IMR-90 (cell line): Measurements from ENCODE around the gene SELENOO. TPM values are rescaled to one million over a fixed set of nuclear protein-coding genes. Genes with fewer than 3 reads are reported as not detected.

ENCODE experiments used
- ATAC-seq: fragments of 200-7000 bp; cut with Tn5 transposase; 2 replicates; pipeline ENCODE4 v1.9.1; 2020; ENCODE audit warnings: low read depth, mild to moderate bottlenecking, moderate library complexity
- BruUV-seq: library from RNA; stranded (reverse); fragments of 400-500 nt; replicated peaks from 2 replicates; lab custom pipeline; 2021; lab: Mats Ljungman, UMichigan
- CTCF ChIA-PET: fragments of 300-600 bp; formaldehyde crosslinking; extraction: SDS; loops from one replicate; lab custom pipeline; 2021; ENCODE audit warnings: antibody characterized with exemption; lab: Yijun Ruan, JAX
- POLR2A ChIA-PET: fragments of 300-600 bp; sonication (Branson Sonifier 250); formaldehyde crosslinking; loops from one replicate; lab custom pipeline; 2022; ENCODE audit warnings: antibody characterized with exemption; ENCODE audit not compliant: unreplicated experiment; lab: Charles Lee
- DNase-seq: peaks from one replicate; pipeline ENCODE4 v3.0.0; 2013
- H2AFZ ChIP-seq: replicated peaks from 2 replicates; pipeline ENCODE3; 2013; ENCODE audit warnings: low read length, mild to moderate bottlenecking; ENCODE audit not compliant: poor library complexity
- H2AK5ac ChIP-seq: 2 replicates; pipeline ENCODE4 v1.6.1; 2013; ENCODE audit warnings: low read depth, low read length, inconsistent platforms
- H2AK9ac ChIP-seq: replicated peaks from 2 replicates; pipeline ENCODE3; 2013; ENCODE audit warnings: mild to moderate bottlenecking, low read depth, low read length, moderate library complexity; ENCODE audit not compliant: poor library complexity
- H2BK120ac ChIP-seq: 2 replicates; pipeline ENCODE4 v1.6.1; 2013; ENCODE audit warnings: low read depth, low read length, inconsistent platforms
- H2BK15ac ChIP-seq: 3 replicates; pipeline ENCODE4 v1.6.1; 2013; ENCODE audit warnings: low read depth, low read length, inconsistent platforms
- H2BK20ac ChIP-seq: 2 replicates; pipeline ENCODE4 v1.6.1; 2013; ENCODE audit warnings: low read depth, mild to moderate bottlenecking, inconsistent platforms, low read length, moderate library complexity
- H2BK5ac ChIP-seq: 2 replicates; pipeline ENCODE4 v1.6.1; 2013; ENCODE audit warnings: mild to moderate bottlenecking, low read depth, low read length, inconsistent platforms; ENCODE audit not compliant: poor library complexity, severe bottlenecking
- H3K14ac ChIP-seq: replicated peaks from 2 replicates; pipeline ENCODE4 v1.6.1; 2013; ENCODE audit warnings: low read depth, low read length, inconsistent platforms
- H3K18ac ChIP-seq: 2 replicates; pipeline ENCODE4 v1.6.1; 2013; ENCODE audit warnings: low read depth, low read length, control low read depth
- H3K23ac ChIP-seq: 2 replicates; pipeline ENCODE4 v1.6.1; 2013; ENCODE audit warnings: low read depth, low read length, inconsistent platforms
- H3K27ac ChIP-seq: 2 replicates; pipeline ENCODE4 v1.5.1; 2013; ENCODE audit warnings: mild to moderate bottlenecking, control low read depth, low read length; ENCODE audit not compliant: insufficient read depth
- H3K27me3 ChIP-seq: 2 replicates; pipeline ENCODE4 v1.6.1; 2013; ENCODE audit warnings: low read length; ENCODE audit not compliant: control insufficient read depth, insufficient read depth
- H3K36me3 ChIP-seq: 2 replicates; pipeline ENCODE4 v1.6.1; 2013; ENCODE audit warnings: low read length, mixed read lengths; ENCODE audit not compliant: control insufficient read depth, insufficient read depth
- H3K4ac ChIP-seq: 2 replicates; pipeline ENCODE4 v1.6.1; 2013; ENCODE audit warnings: low read depth, low read length, inconsistent platforms
- H3K4me1 ChIP-seq: 2 replicates; pipeline ENCODE4 v1.6.1; 2013; ENCODE audit warnings: low read length, mixed read lengths; ENCODE audit not compliant: control insufficient read depth, insufficient read depth
- H3K4me2 ChIP-seq: 2 replicates; pipeline ENCODE4 v1.6.1; 2013; ENCODE audit warnings: low read depth, mild to moderate bottlenecking, control low read depth, low read length, moderate library complexity
- H3K4me3 ChIP-seq: 2 replicates; pipeline ENCODE4 v1.5.1; 2013; ENCODE audit warnings: low read depth, mild to moderate bottlenecking, control low read depth, low read length, moderate library complexity; ENCODE audit not compliant: insufficient read depth
- H3K56ac ChIP-seq: 2 replicates; pipeline ENCODE4 v1.6.1; 2013; ENCODE audit warnings: low read length, inconsistent platforms; ENCODE audit not compliant: insufficient read depth; ENCODE audit errors: extremely low read depth
- H3K79me1 ChIP-seq, 2 experiments: 2 replicates each; pipeline ENCODE4 v1.6.1; 2013; ENCODE audit warnings: low read length in 2 of 2, inconsistent platforms in 1 of 2, low read depth in 1 of 2
- H3K9ac ChIP-seq: 2 replicates; pipeline ENCODE4 v1.6.1; 2013; ENCODE audit warnings: low read depth, low read length, control low read depth
- H3K9me1 ChIP-seq: 2 replicates; pipeline ENCODE4 v1.6.1; 2013; ENCODE audit warnings: low read length, inconsistent platforms; ENCODE audit not compliant: insufficient read depth
- H3K9me3 ChIP-seq: 2 replicates; pipeline ENCODE4 v1.6.1; 2013; ENCODE audit warnings: low read length; ENCODE audit not compliant: control insufficient read depth, insufficient read depth
- H4K20me1 ChIP-seq: 2 replicates; pipeline ENCODE4 v1.6.1; 2013; ENCODE audit warnings: low read length, inconsistent platforms; ENCODE audit not compliant: insufficient read depth
- H4K5ac ChIP-seq: 2 replicates; pipeline ENCODE4 v1.6.1; 2013; ENCODE audit warnings: mild to moderate bottlenecking, low read depth, low read length, control low read depth
- H4K8ac ChIP-seq, 2 experiments: 2 replicates each; pipeline ENCODE4 v1.6.1; 2013; ENCODE audit warnings: low read depth in 2 of 2, low read length in 2 of 2, control low read depth in 1 of 2, inconsistent platforms in 1 of 2
- H4K91ac ChIP-seq: 2 replicates; pipeline ENCODE4 v1.6.1; 2013; ENCODE audit warnings: low read depth, low read length, inconsistent platforms; ENCODE audit not compliant: insufficient read depth
- CEBPB ChIP-seq: IDR thresholded peaks from 2 replicates; pipeline ENCODE4 v1.6.1; 2012; ENCODE audit warnings: low read depth, low read length, improper control_type of control experiment
- CHD1 ChIP-seq: IDR thresholded peaks from 2 replicates; pipeline ENCODE4 v1.6.1; 2012; ENCODE audit warnings: low read depth, low read length, improper control_type of control experiment
- ELK1 ChIP-seq: fragments of 150-350 bp; IDR thresholded peaks from 2 replicates; pipeline ENCODE4 v1.6.1; 2016; ENCODE audit warnings: low read depth, mild to moderate bottlenecking, low read length, moderate library complexity, borderline replicate concordance
- FOS ChIP-seq: fragments of 150-350 bp; IDR thresholded peaks from 2 replicates; pipeline ENCODE4 v1.6.1; 2016; ENCODE audit warnings: low read depth, low read length
- NFE2L2 ChIP-seq: fragments of 150-350 bp; IDR thresholded peaks from 2 replicates; pipeline ENCODE4 v1.6.1; 2016; ENCODE audit warnings: low read depth, mild to moderate bottlenecking, low read length
- RAD21 ChIP-seq: IDR thresholded peaks from 2 replicates; pipeline ENCODE4 v1.6.1; 2012; ENCODE audit warnings: low read length, improper control_type of control experiment
- SMC3 ChIP-seq: fragments of 150-350 bp; IDR thresholded peaks from 2 replicates; pipeline ENCODE4 v1.6.1; 2016; ENCODE audit warnings: low read depth, mild to moderate bottlenecking, antibody characterized with exemption, low read length, moderate library complexity
- USF2 ChIP-seq: fragments of 150-350 bp; IDR thresholded peaks from 2 replicates; pipeline ENCODE4 v1.6.1; 2017; ENCODE audit warnings: mild to moderate bottlenecking, antibody characterized with exemption, low read length, low read depth
- WGBS, 2 experiments: methylation state at CpG; one replicate each; pipeline versions ENCODE4 v1.1.5 to v1.1.7; 2013; ENCODE audit warnings: missing lambda C conversion rate in 2 of 2; ENCODE audit not compliant: insufficient read length in 1 of 2; ENCODE audit errors: extremely low coverage in 2 of 2; 5-methylcytosine and 5-hydroxymethylcytosine counted together
- dilution Hi-C: fragments of 300-500 bp; cut with HindIII; formaldehyde crosslinking; loops from one replicate; pipeline ENCODE4 v1.14.3; 2018; ENCODE audit warnings: low sequenced_read_pairs; ENCODE audit not compliant: unreplicated experiment
- in situ Hi-C: fragments of 300-500 bp; cut with MboI; formaldehyde crosslinking; loops from 3 replicates; pipeline ENCODE4 v1.14.3; 2019; ENCODE audit warnings: low sequenced_read_pairs, inconsistent platforms, mixed read lengths
- intact Hi-C: fragments of 100-400 bp; cut with micrococcal nuclease; formaldehyde crosslinking; loops from 2 replicates; pipeline ENCODE4 v1.10.0; 2022
- polyA plus RNA-seq, 3 experiments: library from polyadenylated mRNA; depleted of rRNA; stranded (reverse); fragments of >200 nt; gene quantifications; 2 replicates each; pipeline ENCODE4 v1.2.3, GENCODE V29; 2012; ENCODE audit warnings: low replicate concordance in 1 of 3
- total RNA-seq: library from RNA; depleted of rRNA; stranded (reverse); fragments of >200 nt; gene quantifications from 2 replicates; pipeline ENCODE4 v1.2.3, GENCODE V29; 2012

SELENOO gene
- total and polyA plus RNA-seq, 2 of the 4 experiments (the other 2 are of a cell fraction): 10.4 to 21.4 TPM

- Histone ChIP-seq H4K91ac (no peak overlapping the region), H3K27me3 (no peaks in the 10 kb centered on the region), H2AK5ac (no peak overlapping the region), H3K18ac (no peak overlapping the region), H3K9me3 (no peaks in the 10 kb centered on the region), H2BK15ac (no peak overlapping the region), H3K56ac (no peak overlapping the region), H2BK20ac (no peak overlapping the region), H3K9ac (no peak overlapping the region), H3K4me2 (no peak overlapping the region), H2BK5ac (no peak overlapping the region), H3K79me1 (peaks cover 29 to 73% of the 10 kb centered on the region in 2 experiments), H3K14ac (no peak overlapping the region), H3K36me3 (peaks cover 39% of the 10 kb centered on the region), H2AK9ac (no peak overlapping the region), H4K5ac (no peak overlapping the region), H3K27ac (no peak overlapping the region), H4K20me1 (peaks cover 38% of the 10 kb centered on the region), H2AFZ (no peak overlapping the region), H3K4me1 (no peaks in the 10 kb centered on the region), H2BK120ac (no peak overlapping the region), H3K4me3 (no peak overlapping the region), H4K8ac (no peak overlapping the region), H3K4ac (no peak overlapping the region), H3K23ac (no peak overlapping the region), H3K9me1 (no peaks in the 10 kb centered on the region)
- intact Hi-C loops (loop anchor here (2.0 to 10.0 kb wide), 2 partner anchors 233 to 277 kb away; no protein-coding TSS in a partner anchor), dilution Hi-C loops (no loop called here), in situ Hi-C loops (loop anchor here (25.0 kb wide), 1 partner anchor 395 kb away; no protein-coding TSS in a partner anchor)
- BruUV-seq: no TSS peak
- WGBS, 2 experiments: 89% methylated on average over 5 of the region's 23 CpGs; no CpG with 5 or more reads in 1 of the 2 experiments
- ChIA-PET POLR2A (no interaction called here), CTCF (no interaction called here)
- no peak for DNase-seq
- no peak for TF ChIP-seq ELK1
- TF ChIP-seq SMC3: no peak
- no peak for TF ChIP-seq CEBPB
- TF ChIP-seq NFE2L2: no peak
- TF ChIP-seq FOS: no peak
- TF ChIP-seq CHD1: no peak
- no peak for TF ChIP-seq USF2
- no peak for TF ChIP-seq RAD21
- ATAC-seq: no peak
These were observed 6.8 kb downstream of the SELENOO start for GRCh38 chr22:50207383-50208140.
